DMS79 treated with DMSO at 0.1 percent for 48 hours (cell line): Measurements from ENCODE around the gene HSDL2.
"Not testable (repeated sequence)": the region's sequence is repeated elsewhere in the genome, so short reads cannot be mapped to it uniquely, and the experiment has no call there.

ENCODE experiments used
- DNase-seq: peaks from one replicate; lab custom pipeline; 2025; lab: John Stamatoyannopoulos, UW

Gene HSDL2

DNA sequence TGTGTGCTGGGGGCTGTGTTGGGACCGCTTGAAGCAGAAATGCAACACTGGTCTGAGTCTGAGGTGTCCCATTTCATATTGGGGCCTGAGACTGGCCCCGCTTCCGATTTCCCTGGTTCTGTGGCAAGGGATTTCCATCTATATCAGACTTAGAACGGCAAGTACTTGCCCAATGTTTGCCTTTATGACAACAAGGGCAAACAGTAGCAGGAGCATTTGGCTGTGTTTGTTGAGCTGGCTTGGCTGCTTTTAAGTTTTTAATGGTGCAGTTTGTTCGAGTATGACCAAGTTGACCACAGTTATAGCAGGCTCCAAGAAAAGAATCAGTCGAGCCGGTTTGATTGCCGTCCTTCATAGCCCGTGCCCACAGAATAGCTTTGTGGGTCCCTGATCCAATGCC lies 17.0 kb downstream of the HSDL2 start:
- no peak for DNase-seq

DNA sequence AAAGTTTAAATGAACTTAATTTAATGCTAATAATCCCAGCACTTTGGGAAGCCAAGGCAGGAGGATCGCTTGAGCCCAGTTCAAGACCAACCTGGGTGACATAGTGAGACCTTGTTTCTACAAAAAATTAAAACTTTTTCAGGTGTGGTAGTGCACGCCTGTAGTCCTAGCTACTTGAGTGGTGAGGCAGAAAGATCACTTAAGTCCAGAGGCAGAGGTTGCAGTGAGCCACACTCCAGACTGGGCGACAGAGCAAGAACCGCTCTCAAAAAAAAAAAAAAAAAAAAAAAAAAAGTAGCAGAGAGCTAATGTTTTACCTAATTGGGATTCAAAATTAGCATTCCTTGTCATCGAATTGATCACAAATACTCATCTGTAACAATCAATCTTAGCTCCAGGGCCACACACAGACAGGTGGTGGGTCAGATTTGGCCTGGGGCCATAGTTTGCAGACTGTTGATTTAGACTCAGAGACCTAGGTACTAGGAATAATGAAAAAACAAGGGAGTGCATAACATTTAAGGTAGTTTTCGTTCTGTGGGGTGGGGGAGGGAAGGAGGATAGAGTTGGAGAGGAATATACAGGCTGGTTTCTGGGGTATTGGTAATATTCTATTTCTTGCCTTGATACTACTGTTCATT lies 21.4 kb downstream of the HSDL2 start:
- DNase-seq: no peak

DNA sequence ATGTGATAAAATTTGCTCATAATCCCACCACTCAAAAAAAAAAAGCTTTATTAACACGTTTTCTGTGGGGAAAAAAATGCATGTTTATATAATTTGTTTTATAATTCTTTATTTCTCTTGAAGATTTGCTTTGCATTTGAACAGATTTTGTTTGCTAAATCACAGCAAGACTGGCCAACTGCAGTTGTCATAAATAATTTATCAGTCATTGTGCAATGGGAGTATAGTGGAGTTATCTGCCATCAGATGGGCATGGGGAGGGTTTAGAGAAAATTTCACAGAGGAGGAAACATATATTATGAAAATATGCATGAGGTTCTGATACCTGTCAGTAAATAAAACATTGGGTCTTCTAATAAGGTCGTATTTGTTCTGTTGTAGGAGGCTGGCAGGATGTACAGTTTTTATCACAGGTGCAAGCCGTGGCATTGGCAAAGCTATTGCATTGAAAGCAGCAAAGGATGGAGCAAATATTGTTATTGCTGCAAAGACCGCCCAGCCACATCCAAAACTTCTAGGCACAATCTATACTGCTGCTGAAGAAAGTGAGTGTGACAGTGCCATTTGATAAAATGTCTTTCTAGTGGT lies 23.8 kb downstream of the HSDL2 start:
- DNase-seq: no peak

DNA sequence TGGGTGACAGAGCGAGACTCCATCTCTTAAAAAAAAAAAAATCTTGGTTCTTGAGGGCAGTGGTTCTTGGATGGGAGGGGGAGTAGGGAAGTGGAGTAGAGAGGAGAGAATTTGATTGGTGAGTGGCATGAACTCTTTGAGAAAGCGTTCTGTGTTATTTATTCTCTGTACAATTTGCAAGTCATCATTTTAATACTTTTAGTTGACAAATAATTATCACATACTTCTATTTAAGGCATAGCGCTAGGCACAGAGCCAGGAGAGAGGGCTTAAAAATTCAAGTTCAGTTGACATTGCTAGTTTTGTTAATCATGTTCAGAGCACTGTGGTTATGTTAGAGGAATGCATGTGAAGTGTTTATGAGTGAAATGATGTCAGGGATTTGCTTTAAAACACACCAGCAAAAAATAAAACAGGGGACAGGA lies 24.6 kb downstream of the HSDL2 start:
- peak; percentile 13 for DNase-seq

DNA sequence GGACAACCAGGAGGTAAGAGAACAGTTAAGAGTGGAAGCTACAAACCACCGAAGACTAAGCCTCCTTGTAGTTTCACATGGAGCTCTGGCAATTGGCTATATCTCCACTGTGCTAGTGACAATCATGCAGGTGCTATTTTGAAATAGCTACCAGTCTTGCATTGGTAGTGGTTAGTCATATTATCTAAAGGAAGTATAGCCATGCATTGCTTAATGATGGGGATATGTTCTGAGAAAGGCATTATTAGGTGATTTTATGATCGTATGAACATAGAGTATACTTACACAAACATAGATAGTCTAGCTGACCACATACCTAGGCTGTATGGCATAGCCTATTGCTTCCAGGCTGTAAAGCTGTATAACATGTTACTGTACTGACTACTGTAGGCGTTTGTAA lies 28.4 kb downstream of the HSDL2 start:
- no peak for DNase-seq

DNA sequence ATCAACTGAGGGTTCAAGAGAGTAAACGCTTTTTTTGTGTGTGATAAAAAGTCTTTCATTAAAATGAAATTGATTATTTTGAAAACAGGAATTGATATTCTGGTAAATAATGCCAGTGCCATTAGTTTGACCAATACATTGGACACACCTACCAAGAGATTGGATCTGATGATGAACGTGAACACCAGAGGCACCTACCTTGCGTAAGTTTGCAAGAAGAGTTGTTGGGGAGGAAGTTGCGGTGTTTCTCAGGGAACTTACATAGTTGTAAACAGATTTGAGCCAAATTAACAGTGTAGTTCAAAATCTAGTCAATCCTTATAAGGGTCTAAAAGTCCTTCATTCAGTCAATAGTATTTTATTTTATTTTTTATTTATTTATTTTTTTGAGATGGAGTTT lies 28.9 kb downstream of the HSDL2 start:
- no peak for DNase-seq

DNA sequence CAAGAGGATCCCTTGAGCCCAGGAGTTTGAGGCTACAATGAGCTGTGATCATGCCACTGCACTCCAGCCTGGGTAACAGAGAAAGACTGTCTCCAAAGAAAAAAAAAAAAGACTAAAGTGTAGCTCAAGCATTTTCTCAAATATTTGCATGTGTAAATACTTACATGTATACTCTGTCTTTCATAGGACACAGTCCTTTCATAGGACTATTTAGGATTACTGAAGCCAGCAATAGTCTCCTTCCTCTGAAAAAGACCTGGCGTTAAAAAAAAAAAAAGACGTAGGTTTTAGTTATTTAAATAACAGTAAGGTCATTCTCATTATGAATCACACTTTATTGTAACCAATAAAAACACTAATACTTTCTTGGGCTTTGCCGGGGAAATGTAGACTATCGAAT lies 29.9 kb downstream of the HSDL2 start:
- no peak for DNase-seq

DNA sequence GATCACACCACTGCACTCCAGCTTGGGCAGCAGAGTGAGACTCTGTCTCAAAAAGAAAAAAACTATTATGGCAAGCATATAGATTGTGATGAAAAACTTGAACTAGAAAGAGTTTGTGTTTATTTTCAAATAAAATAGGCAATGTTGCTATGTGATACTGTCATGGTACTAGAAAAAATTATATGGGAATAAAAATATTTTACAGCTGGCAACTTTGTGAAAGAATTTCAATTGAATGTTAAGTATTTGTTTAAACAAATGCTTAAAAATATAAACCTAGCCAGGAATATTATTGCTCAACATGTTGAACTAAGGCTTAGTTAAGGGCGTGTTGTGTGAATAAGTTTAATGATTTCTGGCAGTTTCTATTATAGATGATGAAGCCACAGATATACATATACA lies 31.7 kb downstream of the HSDL2 start:
- no peak for DNase-seq

DNA sequence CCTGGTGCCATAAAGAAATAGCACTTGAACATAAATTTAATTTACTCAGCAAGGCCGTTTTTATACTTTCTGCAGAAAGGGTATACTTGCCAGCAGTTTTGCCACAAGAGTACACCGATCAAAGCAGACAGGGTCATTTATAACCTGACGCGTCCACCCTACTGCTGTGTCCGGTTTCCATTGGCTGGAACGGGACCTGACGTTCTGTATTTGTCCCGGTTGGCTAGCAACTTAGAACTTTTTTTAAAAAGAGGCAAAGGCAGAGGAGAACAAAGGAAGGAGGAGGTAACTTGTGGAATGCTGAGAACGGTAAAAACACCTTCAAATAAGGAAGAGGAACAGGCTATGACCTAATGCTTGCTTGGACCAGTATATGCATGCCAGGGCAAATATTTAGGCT lies 33.8 kb downstream of the HSDL2 start:
- DNase-seq: not testable (repeated sequence)

DNA sequence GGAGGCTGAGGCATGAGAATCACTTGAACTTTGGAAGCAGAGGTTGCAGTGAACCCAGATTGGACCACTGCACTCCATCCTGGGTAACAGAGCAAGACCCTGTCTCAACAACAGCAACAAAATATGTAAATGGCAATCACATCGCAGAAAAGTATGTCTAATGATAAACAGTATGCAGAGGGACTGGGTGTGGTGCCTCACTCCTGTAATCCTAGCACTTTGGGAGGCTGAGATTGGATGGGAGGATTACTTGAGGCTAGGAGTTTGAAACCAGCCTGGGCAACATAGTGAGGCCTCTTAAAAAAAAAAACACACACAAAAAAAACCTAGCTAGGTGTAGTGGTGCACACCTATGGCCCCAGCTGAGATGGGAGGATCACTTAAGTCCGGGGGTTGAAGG lies 40.3 kb downstream of the HSDL2 start:
- no peak for DNase-seq

DNA sequence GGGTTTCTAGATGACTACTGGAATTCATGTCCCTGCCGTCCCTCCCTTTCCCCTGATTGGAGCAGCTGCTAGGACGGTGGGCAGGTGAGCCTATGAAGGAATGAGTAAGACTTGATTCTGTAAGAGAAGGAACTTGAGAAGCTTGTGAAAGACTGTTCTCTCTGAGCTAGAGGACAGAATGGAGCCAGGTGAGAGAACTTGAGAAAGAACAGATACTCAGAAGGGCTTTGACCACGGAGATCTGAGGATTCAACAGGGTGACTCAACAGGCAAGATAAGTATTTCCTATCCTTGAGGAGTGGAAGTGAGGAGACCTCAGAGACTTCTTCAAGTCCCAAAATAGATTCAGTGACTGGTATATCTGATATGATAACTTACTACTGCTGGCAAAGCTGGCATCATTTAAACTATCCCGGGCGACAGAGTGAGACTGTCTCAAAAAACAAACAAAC lies 41.9 kb downstream of the HSDL2 start:
- DNase-seq: no peak

DNA sequence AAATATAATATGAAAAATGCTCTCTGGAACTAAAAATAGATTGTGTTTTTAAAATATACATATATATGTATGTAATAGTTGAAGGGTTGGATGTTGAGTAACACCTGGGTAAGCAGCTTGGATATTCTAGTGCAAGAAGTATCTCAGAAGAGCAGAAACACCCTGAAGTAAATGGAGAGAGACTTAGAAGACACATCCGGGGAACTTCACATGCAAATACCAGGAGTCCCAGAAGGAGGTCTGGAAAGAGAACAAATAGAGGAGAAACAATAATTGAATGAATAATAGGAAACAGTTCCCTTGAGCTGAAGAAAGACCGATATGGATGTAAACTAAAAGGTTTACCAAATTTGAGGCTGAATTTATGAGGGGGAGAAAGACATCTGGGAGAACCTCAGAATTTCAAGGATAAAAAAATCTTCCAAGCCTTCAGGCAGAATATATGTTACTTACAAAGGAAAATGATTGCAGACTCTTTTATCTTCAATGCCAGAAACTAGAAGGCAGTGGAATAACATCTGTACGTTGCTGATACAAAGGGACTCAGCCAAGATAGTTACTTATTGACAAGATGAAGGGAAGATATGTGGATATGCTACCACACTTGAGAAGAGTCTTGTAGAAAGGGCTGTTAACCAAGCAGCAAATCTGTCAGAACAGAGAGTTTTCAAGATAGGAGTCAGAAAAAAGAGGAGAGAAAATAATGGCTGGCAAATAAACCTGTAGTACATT lies 42.7 kb downstream of the HSDL2 start:
- no peak for DNase-seq

DNA sequence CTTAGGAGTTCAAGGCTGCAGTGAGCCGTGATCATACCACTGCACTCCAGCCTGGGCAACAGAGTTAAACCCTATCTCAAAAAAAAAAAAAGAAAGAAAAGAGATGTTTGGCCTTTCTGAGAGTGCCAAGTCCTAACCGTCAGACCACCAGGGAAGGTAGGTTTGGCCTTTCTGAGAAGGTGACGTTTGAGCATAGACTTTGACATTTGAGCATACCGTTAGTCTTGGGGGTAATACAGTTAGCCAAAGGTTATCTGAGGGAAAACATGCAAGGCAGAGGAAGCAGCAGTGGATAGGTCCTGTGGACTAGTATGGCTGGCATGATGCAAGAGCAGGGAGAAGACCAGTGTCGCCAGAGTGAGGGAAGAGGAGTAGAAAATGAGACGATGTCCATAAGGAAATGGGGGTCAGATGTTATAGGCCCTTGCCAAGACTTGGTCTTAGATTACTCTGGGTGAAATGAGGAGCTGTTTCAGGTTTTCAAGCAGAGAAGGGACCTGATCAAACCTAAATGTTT lies 50.2 kb downstream of the HSDL2 start:
- DNase-seq: no peak

DNA sequence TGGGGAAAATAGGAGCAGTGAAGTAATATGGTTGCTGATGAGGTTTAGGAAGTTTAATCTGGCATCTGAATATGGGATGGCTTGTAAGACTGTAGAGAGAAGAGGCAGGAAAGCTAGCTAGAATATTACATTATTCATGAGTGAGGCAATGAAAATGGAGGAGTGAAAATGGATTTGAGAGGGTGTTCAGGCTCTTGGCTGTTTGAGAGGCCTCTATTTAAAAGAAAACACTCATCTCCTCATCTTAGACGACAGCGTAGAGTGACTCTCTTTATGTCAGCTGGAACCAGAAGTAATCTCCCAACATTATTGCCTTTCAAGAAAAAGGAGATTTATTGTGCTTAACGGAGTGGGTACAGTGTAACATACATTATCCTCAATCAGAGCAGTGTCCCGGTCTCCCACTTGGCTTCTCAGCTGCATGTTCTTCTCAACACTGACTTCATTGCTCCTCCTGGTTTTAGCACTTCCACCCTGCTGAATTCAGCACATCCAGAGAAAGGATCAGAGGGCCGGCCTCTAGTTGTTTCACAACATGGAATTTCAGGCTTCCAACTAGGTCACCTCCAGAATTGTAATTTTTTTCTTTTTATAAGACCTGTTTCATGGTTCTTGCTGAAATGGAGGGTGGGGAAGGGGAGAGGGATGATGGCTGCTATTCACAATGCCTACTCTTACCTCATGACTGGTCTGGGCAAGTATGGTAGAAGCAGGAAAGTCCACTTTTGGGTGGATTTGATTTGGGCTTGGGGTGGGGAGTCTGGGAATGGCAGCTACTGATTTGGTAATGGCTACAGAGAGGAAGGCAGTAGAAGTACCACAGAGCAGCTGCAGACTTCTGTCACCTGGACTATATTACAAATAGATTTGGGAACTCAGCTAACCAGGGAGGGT lies 53.8 kb downstream of the HSDL2 start:
- peak; percentile 97 for DNase-seq

DNA sequence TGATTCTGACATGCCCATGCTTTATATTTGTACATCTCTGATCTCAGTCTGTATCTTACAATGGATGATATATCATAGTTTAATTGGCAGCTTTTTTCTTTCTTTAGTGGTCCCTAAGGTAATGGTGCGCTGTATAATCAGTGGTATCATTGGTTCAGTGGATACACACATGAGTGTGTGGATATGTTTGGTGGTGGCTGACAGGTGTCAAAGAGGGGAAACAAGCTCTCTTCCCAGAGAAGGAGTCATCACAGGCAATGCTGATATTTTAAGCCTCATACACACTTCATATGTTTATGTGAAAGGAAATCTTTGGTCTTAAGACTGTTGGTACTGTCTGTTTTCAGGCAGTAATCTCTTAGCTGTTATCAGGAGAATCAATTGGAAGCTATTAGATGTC lies 54.6 kb downstream of the HSDL2 start:
- DNase-seq: peak; percentile 28

DNA sequence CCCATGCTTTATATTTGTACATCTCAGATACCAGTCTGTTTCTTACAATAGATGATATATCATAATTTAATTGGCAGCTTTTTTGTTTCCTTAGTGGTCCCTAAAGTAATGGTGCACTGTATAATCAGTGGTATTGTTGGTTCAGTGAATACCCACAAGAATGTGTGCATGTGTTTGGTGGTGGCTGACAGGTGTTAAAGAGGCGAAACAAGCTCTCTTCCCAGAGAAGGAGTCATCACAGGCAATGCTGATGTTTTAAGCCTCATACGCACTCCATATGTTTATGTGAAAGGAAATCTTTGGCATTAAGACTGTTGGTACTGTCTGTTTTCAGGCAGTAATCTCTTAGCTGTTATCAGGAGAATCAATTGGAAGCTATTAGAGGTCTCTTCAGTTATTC lies 57.5 kb downstream of the HSDL2 start:
- no peak for DNase-seq

DNA sequence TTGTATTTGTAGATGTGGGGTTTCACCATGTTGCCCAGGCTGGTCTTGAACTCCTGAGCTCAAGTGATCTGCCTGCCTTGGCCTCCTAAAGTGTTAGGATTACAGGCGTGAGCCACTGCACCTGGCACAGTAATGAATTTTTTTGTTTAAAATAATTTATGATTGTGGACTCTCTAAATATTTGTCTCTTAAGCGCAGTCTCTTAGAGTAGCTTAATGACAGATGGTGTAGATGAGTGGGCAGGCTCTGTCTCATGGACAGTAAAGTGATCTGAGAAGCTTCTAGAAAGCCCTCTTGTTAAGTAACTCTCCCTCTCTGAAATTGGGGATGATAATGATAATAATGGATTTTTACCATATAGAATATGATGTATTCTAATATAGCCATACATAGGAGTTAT lies 59.3 kb downstream of the HSDL2 start:
- DNase-seq: peak; percentile 49

DNA sequence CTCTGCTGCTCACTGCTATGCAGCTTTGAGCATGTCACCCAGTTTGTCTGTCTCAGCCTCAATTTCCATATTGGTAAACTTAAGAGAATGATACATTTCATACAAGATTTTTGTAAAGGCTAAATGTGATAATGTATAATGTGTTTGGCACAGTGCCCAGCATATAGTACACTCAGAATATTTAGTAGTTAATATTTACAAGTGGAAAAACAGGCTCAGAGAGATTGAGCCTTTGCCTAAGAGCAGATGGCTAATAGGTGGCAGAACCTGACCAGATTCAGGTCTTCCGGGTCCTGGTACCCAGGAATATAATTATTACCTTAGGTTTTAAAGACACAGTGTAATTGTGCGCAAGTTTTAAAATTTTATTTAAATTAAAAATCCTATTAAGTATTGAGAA lies 59.9 kb downstream of the HSDL2 start:
- DNase-seq: peak; percentile 53

DNA sequence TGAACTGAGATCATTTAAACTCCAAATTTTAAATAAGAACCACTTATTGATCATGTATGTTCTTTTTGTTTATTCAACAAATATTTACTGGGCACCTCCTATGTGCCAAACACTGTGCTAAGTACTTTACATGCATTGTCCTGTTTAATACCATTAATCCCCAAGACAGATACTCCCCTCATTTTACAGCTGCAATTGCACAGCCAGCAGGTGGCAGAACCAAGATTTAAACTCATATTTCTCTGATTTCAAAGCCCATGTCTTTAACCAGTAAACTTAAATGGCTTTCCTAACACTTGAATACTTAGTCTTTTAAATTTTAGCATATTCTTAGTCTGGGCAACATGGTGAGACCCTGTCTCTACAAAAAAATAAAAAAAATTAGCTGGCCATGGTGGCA lies 63.3 kb downstream of the HSDL2 start:
- no peak for DNase-seq

DNA sequence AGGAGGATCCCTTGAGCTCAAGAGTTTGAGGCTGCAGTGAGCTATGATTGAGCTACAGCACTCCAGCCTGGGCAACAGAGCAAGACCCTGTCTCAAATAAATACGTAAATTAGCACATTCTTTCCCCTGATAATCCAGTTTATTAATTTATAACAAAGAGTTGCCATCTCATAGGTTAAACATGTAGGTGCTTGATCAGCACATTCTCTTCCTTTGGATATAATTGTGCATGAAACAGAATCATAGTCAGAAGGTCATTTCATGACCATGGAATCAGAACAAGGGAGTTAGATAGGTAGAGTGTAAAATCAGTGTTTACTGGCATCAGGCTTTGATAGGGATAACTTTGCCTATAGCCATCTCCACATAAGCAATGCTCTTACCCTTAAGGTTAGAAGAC lies 63.7 kb downstream of the HSDL2 start:
- DNase-seq: no peak

DNA sequence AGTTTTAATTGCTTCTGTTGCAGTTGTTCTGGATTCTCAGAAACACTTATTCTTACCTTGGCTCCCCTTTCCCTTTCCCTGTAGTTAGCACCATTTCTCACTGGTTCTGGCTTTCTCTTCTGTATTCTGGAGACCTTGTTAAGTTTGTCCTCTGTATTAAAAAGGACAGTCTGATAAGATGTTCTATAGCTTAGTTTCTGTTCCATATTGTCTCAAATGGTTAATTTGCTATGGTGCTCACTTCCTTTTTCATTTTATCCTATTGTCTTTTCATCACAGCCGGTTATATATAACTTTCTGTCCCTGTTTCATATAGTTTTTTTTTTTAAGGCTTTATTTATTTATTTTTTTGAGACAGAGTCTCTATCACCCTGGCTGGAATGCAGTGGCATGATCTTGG lies 65.3 kb downstream of the HSDL2 start:
- no peak for DNase-seq

DNA sequence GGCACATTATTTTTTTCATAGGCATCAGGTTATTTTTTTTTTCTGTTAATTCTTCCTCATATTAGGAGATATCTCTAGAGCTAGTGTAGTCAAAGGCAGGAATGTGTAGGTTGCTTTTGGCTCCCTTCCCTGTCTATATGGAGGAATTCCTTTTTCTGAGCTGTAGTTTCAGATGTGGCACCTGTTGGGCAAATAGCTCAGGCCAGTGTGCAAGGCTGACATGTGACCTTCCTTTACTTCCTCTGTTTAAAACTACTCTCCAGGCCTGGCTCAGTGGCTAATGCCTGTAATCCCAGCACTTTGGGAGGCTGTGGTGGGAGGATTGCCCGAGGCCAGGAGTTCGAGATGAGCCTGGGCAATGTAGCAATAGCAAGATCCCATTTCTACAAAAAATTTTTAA lies 66.2 kb downstream of the HSDL2 start:
- DNase-seq: no peak
